Measurements from ENCODE around the gene PDE4C.

Gene PDE4C

DNA sequence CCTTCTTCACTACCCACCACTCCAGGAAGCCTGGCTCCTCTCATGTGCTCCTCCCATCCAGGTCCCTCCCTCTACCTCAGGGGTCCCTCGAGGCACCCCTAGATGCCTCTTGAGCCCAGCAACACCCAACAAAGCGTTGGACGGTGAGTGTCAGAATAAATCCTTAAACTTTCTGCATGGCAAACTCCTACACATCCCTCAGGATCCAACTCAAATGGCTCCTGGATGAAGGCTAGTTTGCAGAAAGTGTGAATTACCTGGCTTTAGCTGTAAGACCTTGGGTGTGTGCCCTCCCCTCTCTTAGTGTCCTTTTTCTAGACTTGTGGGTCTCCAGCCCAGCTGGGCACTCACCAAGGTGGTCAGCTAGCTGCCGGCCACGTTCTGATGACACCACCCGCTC is 27.9 kb downstream of the PDE4C start:
- DNase-seq (ENCODE audit: low read depth, low spot score): no peak

DNA sequence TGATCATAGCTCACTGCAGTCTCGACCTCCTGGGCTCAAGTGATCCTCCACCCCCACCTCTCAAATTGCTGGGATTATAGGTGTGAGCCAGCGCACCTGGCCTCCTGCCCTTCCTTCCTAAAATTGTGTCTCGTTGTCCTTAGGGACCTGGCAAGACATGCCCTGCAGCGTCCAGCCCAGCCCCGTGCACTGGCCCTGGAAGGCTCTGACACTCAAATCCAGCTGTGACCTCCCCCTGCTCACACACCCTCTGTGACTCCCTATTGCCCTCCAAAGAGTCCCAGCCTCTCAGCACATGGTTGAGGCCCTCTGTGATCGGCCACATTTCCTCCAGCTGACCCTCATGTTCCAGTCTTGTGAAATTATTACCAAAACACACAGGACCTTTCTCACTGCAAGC is 28.3 kb downstream of the PDE4C start:
- no peak for DNase-seq (ENCODE audit: low read depth, low spot score)

DNA sequence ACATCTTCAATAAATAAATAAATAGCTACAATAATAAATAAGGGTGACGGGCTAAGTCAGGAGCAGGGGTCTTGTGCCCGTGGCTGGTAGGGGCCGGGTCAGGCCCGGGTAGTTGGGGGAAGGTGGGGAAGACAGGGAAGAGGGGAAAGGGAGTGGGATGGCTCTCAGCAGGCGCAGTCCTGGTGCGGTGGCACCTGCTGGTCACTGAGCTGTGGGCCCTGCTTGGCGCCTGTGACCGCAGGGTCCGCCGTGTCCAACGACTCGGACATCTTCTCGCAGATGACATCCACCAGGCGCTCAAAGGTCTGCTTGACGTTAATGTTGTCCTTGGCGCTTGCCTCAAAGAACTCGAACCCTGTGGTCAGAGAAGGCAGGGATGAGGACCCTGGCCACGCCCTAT is 28.9 kb downstream of the PDE4C start:
- DNase-seq (ENCODE audit: low read depth, low spot score): no peak

DNA sequence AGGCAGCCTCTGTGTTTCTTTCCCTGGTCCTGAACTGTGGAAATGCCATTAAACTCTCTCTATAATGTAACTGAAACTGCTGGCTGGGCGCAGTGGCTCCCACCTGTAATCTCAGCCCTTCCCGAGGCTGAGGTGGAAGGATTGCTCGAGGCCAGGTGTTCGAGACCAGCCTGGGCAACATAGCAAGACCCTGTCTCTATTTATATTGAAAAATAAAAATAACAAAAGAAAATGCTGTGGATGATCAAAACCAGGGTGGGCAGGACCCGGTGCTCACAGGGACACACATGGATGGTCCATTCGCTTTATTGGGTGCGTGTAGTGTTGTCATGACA is 29.8 kb downstream of the PDE4C start:
- no peak for DNase-seq (ENCODE audit: low read depth, low spot score)

DNA sequence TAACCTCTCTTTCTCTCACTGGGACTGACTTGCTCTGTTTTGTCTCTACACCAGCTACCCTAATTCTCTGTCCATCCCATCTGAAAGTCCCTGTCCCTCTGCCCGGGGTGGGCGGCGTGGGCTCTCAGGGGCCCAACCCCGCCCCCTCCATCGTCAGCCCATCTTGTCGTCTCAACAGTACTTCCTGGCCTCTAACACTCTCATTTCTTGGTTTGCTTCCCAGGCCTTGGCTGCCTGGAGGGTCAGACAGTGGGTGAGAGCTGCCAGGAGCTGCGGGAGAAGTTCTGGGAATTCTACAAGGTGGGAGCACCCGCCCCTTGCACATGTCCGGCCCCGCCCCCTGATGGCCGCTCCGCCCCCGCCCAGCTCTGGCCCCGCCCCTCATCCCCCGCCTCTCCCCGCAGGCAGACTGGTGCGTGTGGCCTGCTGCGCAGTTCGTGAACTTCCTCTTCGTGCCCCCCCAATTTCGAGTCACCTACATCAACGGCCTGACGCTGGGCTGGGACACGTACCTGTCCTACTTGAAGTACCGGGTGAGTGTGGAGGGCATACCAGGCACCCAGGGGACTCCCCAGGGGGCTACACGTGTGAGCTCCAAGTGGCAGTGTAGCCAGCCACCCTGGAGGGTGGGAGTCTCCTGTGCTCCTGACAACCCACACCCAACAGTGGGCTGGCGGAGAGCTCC is 31.5 kb downstream of the PDE4C start:
- no peak for DNase-seq (ENCODE audit: low read depth, low spot score)

DNA sequence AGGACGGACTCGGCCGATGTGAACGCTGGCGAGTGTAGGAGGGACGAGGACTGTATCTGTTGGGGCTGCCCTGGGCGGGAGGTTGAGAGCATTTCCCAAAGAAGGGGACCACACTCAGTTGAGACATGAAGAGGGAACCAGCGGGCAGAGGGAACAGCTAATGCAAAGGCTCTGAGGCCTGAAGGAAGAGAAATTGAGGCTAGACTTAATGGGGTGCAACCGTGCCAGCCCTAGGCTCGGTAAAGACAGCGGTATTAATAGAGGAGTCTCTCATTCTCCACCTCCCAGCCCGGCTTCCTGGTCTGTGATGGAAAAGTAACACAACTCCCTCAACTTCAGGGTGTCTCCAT is 32.1 kb downstream of the PDE4C start:
- no peak for DNase-seq (ENCODE audit: low read depth, low spot score)

DNA sequence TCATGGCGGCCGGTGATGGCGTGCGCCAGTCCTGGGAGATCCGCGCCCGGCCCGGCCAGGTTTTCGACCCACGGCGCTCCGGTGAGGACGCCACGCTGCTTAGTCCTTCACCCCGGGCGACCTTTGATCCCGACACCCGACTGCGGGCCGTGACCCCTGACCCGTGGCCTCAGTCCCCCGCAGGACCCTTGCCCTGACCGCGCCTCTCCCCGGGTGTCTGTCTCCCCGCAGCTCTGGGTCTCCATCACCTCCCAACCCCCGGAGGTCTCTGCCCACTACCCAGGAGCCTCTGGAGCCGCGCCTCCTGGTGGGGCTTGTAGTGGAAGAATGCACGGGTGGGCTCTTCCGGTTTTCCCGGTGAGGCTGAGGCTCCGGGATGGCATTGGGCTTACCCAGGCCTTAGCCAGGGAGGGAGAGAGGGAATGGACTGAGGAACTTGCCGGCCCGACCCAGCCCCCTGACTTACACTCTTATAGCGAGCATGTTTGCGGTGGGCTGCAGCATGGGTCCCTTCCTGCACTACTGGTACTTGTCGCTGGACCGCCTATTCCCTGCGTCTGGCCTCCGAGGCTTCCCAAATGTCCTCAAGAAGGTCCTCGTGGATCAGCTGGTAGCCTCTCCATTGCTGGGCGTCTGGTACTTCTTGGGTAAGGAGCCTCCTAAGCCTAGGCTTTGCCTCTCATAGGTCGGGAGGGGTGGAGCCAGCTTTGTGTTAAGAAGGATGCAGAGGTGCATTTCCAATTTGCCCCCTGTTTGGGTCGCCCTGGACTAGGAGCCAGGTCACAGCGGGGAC is 32.7 kb downstream of the PDE4C start:
- no peak for DNase-seq (ENCODE audit: low read depth, low spot score)

DNA sequence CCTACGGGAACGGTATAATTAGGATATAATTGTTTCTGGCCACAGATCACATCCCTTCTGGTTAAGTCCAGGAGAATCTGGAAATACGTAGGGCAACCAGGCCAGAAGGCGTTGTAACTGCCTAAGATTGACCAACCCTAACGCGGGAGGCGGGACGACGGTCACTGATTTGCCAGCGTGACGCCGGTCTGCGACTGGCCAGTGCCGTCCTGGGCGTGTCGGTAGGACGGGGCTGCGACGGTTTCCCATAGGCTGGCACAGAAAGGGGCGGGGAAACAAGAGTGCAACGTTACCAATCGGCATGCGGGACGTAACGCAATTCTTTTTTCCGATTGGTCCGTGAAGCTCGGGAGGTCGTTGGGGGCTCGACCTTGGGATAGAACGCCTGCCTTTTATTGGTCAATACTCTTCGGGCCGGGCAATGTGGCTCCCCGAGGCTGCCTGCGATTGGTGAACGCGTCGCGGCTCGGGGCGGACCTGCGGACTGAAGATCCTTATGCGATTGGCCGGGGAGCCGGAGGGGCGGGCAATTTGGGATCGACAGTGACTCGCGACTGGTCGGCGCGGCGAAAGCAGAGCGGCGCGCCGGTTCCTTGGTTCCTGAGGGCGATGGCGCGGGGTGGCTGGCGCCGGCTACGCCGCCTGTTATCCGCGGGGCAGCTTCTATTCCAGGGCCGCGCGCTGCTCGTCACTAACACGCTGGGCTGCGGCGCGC is 33.4 kb downstream of the PDE4C start, which contains the start of gene MPV17L2:
TSS of gene MPV17L2 (plus strand) at position 546 of the 715 bp plus-strand sequence. CDS start at position 610, 64 bp downstream.
- DNase-seq (ENCODE audit: low read depth, low spot score): peak; percentile 99

DNA sequence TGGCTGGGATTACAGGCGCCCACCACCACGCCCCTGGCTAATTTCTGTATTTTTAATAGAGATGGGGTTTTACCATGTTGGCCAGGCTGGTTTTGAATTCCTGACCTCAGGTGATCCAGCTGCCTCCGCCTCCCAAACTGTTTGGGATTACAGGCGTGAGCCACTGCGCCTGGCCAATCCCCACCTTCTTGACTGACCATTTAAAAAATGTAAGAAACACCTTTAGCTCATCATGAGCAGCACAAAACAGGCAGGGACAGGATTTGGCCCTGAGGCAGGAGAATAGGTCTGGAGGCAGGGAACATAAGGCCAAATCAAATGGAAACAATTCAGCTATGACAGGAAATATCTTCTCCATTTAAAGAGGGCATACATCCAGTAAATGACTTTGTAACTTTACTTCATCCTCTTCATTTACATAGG is 34.6 kb downstream of the PDE4C start:
- DNase-seq (ENCODE audit: low read depth, low spot score): no peak

DNA sequence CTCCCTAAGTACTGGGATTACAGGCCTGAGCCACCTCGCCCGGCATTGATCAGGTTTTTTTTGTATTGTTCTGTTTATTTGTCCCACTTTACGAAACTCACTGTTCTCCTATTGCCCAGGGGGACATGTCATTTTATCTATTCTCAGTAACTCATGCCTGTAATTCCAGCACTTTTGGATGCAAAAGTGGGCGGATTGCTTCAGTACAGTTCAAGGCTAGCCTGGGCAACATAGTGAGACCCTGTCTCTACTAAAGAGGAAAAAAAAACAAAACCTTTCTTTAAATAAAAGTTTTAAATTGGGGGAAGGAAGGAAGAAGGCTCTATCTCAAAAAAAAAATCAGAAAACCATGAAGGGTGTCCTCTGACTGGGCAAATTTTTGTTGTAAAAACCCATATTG is 36.0 kb downstream of the PDE4C start:
- DNase-seq (ENCODE audit: low read depth, low spot score): no peak

DNA sequence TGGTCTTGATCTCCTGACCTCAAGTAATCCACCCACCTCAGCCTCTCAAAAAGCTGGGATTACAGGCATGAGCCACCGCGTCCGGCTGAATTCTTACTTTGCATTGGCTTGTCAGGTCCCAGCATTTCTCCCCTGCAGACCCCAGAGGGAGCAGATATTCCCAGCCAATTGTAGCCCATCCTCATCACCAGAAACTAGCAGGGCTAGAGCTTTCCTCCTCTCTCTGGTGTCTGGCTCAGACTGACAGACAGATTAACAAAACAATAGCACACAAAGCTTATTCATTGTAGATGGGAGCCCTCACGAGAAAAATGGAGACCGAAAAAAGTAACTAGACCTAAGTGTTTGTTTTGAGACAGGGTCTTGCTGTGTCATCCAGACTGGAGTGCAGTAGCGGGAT is 40.7 kb downstream of the PDE4C start:
- DNase-seq (ENCODE audit: low read depth, low spot score): no peak

DNA sequence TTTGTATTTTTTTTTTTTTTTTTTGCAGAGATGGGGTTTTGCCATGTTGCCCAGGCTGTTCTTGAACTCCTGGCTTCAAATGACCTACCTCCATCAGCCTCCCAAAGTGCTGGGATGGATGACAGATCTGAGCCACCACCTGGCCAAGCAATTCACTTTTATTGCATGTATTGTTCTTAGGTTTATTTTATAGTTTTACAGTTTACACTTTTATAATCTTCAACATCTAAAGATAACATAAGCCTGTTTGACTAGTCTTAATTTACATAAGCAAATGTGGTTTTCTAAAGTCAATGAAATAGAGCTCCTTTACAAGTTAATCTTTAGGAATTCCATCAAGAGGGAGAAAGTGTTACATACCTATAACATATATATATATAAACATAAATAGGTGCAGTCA is 42.7 kb downstream of the PDE4C start:
- no peak for DNase-seq (ENCODE audit: low read depth, low spot score)

DNA sequence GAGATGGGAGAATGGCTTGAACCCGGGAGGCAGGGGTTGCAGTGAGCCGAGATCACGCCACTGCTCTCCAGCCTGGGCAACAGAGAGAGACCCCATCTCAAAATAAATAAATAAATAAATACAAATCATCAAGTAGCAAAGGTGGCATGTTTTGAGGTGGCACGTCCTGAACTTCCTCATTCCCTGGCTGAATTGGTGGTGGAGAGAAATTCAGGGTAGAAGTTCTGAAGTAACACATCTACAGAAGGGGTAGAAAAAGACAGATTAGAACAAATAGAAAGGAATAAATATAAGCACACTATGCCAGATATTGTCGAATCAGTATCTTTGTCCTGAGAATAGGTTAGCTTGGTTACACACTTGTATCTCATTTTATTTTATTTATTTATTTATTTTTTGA is 46.3 kb downstream of the PDE4C start:
- no peak for DNase-seq (ENCODE audit: low read depth, low spot score)

DNA sequence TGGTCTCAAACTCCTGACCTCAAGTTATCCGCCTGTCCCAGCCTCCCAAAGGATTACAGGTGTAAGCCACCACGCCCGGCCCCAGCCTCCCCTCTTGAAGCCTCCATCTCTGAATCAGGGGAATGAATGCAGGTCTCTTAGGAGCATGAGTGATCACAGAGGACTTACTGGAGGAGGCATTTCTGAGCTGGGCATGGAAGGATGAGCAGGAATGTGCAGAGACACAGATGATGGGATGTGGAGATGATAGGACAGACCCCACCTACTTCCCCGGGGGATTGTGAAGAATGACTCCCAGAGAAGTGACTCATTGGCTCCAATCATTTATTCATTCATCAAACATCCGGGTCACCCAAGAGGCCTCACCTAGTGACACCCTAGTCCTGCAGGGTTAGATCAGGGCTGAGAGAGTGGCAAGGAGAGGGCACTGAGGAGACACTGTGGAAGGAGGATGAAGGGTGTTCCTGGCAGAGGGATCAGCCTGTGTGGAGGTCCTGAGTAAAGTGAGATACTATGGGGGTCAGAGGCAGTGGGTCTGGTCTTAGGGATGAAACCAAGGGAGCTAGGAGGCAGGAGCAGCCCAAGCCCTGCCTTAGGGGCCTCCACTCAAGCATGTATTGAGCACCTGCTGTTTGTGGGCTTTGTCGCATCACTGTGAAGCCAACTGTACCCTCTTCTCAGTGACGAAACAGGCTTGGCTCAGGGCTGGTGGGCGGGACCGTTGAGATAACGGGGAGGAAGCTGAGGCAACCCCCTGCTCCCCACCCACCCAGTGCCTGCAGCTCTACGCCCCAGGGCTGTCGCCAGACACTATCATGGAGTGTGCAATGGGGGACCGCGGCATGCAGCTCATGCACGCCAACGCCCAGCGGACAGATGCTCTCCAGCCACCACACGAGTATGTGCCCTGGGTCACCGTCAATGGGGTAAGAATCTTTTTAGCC is 49.6 kb downstream of the PDE4C start:
- DNase-seq (ENCODE audit: low read depth, low spot score): no peak

DNA sequence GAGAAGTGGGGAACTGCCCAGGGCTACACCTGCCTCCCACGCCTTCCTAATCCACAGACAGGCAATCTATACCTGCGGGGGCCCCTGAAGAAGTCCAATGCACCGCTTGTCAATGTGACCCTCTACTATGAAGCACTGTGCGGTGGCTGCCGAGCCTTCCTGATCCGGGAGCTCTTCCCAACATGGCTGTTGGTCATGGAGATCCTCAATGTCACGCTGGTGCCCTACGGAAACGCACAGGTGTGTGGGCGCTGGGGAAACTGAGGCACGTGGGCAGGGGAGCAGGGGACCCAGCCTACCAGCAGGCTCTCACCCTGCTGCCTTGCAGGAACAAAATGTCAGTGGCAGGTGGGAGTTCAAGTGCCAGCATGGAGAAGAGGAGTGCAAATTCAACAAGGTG is 51.3 kb downstream of the PDE4C start:
- DNase-seq (ENCODE audit: low read depth, low spot score): no peak
